GM18861 (cell line): ENCODE data around the gene KRT1.

Experiments
- ATAC-seq: cut with Tn5 transposase; IDR thresholded peaks from one replicate; pipeline ENCODE4 v1.9.1; 2021; ENCODE audit not compliant: unreplicated experiment

KRT1 gene

DNA sequence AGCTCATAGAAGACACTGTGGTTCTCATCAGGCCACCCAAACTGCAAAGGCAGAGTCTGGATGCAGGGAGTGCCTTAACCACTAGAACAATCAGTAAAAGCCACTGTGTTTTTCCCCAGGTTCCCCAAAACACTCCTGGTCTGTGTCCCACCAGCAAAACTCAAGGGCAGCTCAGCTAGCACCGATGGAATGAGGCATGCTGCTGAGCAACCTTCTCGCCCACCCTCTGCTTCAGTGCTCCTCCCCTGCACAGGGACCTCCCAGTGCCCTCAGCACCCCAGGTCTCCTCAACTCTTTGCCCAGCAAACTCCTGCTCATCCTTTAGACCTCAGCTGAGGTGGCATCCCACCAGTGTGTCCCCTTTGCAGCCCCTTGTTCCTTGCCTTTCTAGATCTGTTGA is 19.2 kb upstream of the KRT1 start:
- no peak for ATAC-seq

DNA sequence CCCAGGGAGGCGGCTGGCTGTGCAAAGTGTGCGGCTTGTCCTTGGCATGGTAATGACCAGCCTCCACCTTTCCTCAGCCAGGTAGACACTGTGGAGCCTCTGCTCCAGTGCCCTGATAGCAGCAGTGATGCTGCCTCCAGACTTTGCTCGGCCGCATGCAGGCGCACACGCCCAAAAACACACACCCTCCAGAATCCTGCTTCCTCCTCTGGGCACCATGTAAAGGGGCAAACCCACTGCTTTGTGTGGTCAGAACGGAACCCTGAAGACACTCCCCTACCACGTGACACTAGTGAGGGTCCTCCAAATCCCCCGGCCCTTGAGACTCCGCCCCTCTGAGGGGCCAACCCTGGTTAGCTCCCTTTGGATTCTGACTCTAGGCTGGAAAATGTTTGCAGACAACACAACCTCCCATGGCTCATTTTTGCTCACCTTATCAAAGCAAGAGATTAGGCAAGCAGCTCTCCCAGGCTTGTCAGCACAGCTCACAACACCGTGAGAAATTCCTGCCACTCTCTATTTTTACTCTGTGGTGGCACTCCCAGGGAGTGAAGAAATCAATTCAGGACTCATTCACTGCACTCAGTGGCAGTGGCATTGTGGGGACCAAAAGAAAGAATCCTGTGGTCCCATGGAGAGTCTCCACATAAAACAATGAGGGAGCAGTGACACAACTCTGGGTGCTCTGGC is 18.6 kb upstream of the KRT1 start:
- no peak for ATAC-seq

DNA sequence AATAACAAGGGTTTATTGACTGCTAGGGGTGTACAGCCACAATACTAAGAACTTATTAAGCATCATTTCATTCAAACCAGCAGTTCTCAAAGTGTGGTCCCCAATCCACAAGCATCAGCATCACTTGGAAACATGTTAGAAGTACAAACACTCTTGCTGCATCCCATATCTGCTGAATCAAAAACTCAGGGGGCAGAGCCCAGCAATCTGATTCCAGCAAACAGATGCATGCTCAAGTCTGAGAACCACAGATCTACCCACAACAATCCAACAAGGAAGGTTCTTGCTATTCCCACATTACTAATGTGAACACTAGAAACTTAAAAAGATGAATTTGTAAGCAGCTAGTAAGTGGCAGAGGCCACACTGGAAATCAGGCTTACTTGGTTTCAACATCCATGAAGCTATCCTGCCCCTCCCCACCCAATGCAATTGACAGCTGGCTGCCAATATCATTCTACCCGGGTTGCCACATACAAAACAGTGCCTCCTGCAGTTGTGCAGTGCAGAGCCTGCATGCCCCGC is 16.9 kb upstream of the KRT1 start:
- no peak for ATAC-seq

GRCh38 chr12:52696588-52696987 is 16.4 kb upstream of the KRT1 start:
- ATAC-seq, result no peak

GRCh38 chr12:52695039-52695438 is 14.8 kb upstream of the KRT1 start:
- no peak for ATAC-seq

GRCh38 chr12:52694151-52694550 is 13.9 kb upstream of the KRT1 start:
- no peak for ATAC-seq

GRCh38 chr12:52693261-52693660 is 13.1 kb upstream of the KRT1 start:
- ATAC-seq, result no peak

DNA sequence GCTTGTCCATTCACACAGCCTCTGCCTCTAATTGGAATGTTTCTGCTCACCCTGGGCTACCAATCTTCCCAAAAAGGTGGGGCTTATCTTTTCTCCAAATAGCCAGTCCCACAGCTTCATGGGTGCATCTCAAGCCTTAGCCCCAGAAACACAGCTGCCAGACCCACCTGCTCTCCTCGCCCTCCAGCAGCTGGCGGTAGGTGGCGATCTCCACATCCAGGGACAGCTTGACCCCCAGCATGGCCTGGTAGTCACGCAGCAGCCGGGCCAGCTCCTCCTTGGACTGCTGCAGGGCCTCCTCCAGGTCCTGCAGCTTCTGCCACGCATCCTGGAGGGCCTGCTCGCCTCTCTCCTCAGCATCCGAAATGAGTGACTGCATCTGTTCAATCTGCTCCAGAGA is 12.0 kb upstream of the KRT1 start:
- no peak for ATAC-seq

DNA sequence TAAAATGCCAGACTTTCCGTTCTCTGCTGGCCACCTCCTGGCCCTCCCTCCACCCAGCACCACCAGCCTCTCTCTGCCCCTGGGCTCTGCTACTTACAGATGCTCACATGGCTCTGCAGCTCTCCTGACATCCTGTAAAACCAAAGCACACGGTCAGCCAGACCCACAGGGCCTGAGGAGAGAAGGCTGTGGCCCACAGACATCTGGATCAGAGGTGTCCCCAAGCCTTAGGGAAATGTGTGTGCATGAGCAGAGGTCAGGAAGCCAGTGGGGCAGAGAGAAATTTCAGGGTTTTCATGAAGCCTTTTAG is 11.6 kb upstream of the KRT1 start:
- no peak for ATAC-seq

GRCh38 chr12:52691076-52691840 is 11.1 kb upstream of the KRT1 start:
- ATAC-seq, result no peak

DNA sequence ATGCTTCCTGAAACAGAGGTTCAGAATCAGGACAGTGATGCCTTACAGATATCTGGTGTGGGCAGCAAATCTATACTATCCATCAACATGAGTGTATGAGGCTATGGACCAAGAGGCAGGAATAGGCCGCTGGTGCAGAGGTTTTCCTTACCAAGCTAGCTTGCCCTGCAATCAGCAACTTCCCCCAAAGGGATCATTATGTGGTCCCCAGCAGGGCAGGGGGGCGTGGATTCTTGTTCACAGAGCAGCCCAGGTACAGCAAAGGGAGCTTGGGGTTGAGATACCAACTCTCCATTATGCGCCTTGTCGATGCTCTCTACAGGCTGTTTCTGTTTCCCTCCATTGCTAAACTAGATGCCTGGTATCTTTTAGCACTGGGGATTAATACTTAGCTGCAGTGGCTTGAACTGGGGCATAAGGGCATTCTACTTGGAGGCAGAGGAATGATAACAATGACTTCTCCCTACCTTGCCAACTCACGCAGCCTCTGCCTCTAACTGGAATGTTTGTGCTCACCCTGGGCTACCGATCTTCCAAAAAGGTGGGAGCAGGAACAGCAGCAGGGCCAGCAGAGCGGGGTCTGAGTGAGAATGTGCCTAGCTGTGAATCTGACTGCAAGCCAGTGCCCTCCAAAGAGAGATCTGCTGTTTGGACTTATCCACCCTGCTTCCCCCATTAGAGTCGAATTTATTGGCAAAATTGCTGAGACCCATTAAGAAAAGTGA is 10.3 kb upstream of the KRT1 start:
- no peak for ATAC-seq

GRCh38 chr12:52689936-52690335 is 9.7 kb upstream of the KRT1 start:
- no peak for ATAC-seq

DNA sequence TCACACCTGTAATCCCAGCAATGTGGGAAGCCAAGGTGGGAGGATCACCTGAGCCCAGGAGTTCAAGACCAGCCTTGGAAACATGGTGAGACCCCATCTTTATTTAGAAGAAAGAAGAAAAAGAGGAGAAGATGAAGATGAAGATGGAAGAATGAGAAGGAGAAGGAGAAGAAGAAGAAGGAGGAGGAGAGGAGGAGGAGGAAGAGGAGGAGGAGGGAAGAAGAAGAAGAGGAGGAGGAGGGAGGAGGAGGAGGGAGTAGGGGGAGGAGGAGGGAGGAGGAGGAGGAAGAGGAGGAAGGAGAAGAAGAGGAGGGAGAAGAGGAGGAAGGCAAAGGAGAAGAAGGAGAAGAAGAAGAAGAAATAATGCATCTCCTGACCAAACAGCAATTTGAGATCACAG is 9.0 kb upstream of the KRT1 start:
- no peak for ATAC-seq

DNA sequence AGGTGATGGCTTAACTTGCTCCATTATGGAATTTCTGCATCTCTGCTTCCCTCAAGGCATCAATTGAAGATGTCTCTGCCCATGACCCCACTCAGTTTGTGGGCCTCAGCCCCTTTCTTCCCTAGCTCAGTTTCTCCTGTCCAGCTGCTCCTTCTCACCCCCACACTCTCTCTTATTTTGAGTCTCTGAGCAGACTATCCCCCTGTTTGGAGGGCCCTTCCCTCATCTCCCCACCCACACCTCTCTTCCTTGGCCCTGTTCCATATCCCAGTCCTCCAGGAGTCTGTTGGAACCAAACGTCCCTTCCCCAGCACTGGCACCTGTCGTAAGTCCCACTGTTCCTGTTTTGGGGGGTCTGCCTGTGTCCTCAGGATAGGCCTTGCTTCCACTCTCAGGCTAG is 8.3 kb upstream of the KRT1 start:
- ATAC-seq, result no peak

GRCh38 chr12:52687497-52688385 is 7.5 kb upstream of the KRT1 start:
- ATAC-seq, result no peak

- ATAC-seq, result no peak
These were observed 6.7 kb upstream of the KRT1 start for GRCh38 chr12:52686756-52687487.

DNA sequence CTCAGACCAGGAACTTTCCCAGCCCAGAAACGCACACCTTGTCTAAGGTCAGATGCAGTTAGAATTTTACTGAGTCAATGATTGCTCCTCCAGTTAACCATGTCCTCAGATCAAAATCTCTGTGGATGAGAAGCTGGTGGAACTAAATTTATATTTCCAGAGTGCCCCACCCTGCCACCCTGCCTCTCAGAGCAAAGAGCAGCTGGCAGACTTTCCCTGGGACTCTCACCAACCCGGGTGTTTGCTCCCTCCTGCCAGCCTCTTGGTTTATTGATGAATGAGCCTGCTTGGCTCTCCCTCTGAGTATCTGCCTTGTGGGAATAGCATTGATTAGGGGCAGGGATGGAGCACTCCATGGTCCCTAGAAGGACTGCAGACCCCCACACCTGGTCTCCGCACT is 5.9 kb upstream of the KRT1 start:
- no peak for ATAC-seq

- ATAC-seq, result no peak
These were observed 5.2 kb upstream of the KRT1 start for GRCh38 chr12:52685406-52685890.

DNA sequence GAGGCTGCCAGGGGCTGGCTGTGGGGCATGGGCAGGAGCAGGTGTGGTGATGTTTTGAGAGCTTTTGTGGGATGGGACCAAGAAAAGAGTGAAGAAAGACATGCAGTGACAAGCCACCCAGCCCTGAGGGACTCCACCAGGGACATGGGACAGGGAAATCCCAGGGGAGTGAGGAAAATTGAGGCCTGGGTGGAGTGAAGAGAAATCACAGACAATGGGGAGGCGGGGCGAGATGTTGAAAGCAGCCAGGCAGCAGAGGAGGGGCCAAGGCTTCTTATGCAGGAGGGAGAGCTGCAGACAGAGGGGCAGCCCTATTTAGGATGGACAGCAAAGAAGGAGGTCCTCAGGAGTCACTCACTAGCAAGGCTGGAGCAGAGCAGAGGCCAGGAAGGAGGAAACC is 4.2 kb upstream of the KRT1 start:
- ATAC-seq, result no peak
